HG03469 (cell line): ENCODE data around the gene GAREM2.

Experiments
- ATAC-seq: cut with Tn5 transposase; IDR thresholded peaks from one replicate; pipeline ENCODE4 v1.9.1; 2021; ENCODE audit warnings: mild to moderate bottlenecking, moderate library complexity, moderate number of reproducible peaks; ENCODE audit not compliant: unreplicated experiment

GAREM2 gene

GRCh38 chr2:26169226-26169625, 3.7 kb upstream of the GAREM2 start:
- ATAC-seq: no peak

- ATAC-seq: no peak
These were observed 3.0 kb upstream of the GAREM2 start for GRCh38 chr2:26169681-26170414.

GRCh38 chr2:26170795-26171194, 2.1 kb upstream of the GAREM2 start:
- ATAC-seq: no peak

GRCh38 chr2:26172189-26172870, 558 bp upstream of the GAREM2 start:
- ATAC-seq: no peak

- ATAC-seq: no peak
These were observed 1.0 kb downstream of the GAREM2 start for GRCh38 chr2:26173776-26174482.

- ATAC-seq: no peak
These were observed 2.0 kb downstream of the GAREM2 start for GRCh38 chr2:26174691-26175465.

- ATAC-seq: no peak
These were observed 2.8 kb downstream of the GAREM2 start for GRCh38 chr2:26175466-26176278.

- no peak for ATAC-seq
These were observed 3.4 kb downstream of the GAREM2 start for GRCh38 chr2:26176279-26176615.

GRCh38 chr2:26177122-26177521, 4.2 kb downstream of the GAREM2 start:
- no peak for ATAC-seq

GRCh38 chr2:26178246-26178645, 5.4 kb downstream of the GAREM2 start:
- no peak for ATAC-seq

GRCh38 chr2:26178746-26179436, 6.0 kb downstream of the GAREM2 start:
- no peak for ATAC-seq

GRCh38 chr2:26179446-26179913, 6.6 kb downstream of the GAREM2 start:
- ATAC-seq: no peak

- no peak for ATAC-seq
These were observed 9.6 kb downstream of the GAREM2 start for GRCh38 chr2:26182441-26182840.

GRCh38 chr2:26182887-26183630, 10.2 kb downstream of the GAREM2 start:
- no peak for ATAC-seq

GRCh38 chr2:26184121-26184520, 11.2 kb downstream of the GAREM2 start:
- no peak for ATAC-seq

GRCh38 chr2:26184555-26185303, 11.8 kb downstream of the GAREM2 start:
- peak; percentile 63 for ATAC-seq

GRCh38 chr2:26185304-26185928, 12.5 kb downstream of the GAREM2 start:
- ATAC-seq: no peak
